Activated B cell treated with CpG ODN at 0.5 μM for 24 hours (primary cell): ENCODE data around the gene GET4. TPM values are rescaled to one million over a fixed set of nuclear protein-coding genes. Genes with fewer than 3 reads are reported as not detected.

Experiments
- ATAC-seq: fragments of 200-7000 bp; cut with Tn5 transposase; one replicate; pipeline ENCODE4 v1.10.0; 2021; ENCODE audit warnings: low read depth, mild to moderate bottlenecking, moderate library complexity
- CTCF ChIA-PET: fragments of 350-600 bp; sonication (Branson Sonifier 250); formaldehyde crosslinking; loops from one replicate; lab custom pipeline; 2021; ENCODE audit warnings: antibody characterized with exemption; lab: Charles Lee
- POLR2A ChIA-PET: fragments of 350-600 bp; sonication (Branson Sonifier 250); formaldehyde crosslinking; loops from one replicate; lab custom pipeline; 2021; ENCODE audit warnings: antibody characterized with exemption; lab: Charles Lee
- DNase-seq: peaks from one replicate; pipeline ENCODE4 v3.0.0; 2022
- H3K27ac Mint-ChIP-seq: one replicate; pipeline ENCODE4 v1.8.0; 2020; ENCODE audit warnings: mixed read lengths
- H3K27me3 Mint-ChIP-seq: one replicate; pipeline ENCODE4 v1.8.0; 2021; ENCODE audit warnings: mixed read lengths
- H3K36me3 Mint-ChIP-seq: one replicate; pipeline ENCODE4 v1.8.0; 2021; ENCODE audit warnings: low read depth, mixed read lengths
- H3K4me1 Mint-ChIP-seq: one replicate; pipeline ENCODE4 v1.8.0; 2021; ENCODE audit warnings: mixed read lengths
- H3K4me3 Mint-ChIP-seq: one replicate; pipeline ENCODE4 v1.8.0; 2020; ENCODE audit warnings: mild to moderate bottlenecking, mixed read lengths
- H3K9me3 Mint-ChIP-seq: one replicate; pipeline ENCODE4 v1.8.0; 2020; ENCODE audit warnings: mixed read lengths
- CTCF ChIP-seq: fragments of 200-600 bp; IDR thresholded peaks from one replicate; pipeline ENCODE4 v1.8.0; 2022; ENCODE audit warnings: antibody characterized with exemption, mild to moderate bottlenecking
- intact Hi-C: fragments of 100-400 bp; cut with micrococcal nuclease; formaldehyde crosslinking; loops from one replicate; pipeline ENCODE4 v1.15.1; 2024
- total RNA-seq: library from RNA; stranded (reverse); gene quantifications from 2 replicates; pipeline ENCODE4 v1.2.3, GENCODE V29; 2022

The GET4 gene
- total RNA-seq, 1 donor from 2014 or later, result 41.4 TPM

DNA sequence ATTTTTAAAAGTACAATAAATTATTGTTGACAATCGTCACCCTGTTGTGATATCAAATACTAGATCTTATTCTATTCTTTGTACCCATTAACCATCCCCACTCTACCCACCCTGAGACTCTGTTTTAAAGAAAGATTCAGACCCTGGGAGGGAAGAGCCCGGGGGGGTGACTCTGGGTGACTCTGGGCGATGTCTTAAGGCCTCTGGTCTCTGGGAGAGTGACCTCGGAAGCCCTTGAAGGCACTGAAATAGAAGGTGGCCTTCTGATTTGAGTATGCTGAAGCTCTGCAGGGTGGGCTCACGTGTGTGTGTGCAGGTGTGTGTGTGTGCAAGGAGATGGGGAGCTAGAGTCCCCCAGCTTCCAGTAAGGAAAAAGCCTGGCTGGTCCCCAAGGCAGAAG lies 68.4 kb downstream of the GET4 start:
- no peak overlapping the region for H3K27ac Mint-ChIP-seq
- POLR2A ChIA-PET, result no interaction called here
- CTCF ChIA-PET, result no interaction called here

GRCh38 chr7:945147-945555 lies 68.8 kb downstream of the GET4 start:
- Mint-ChIP-seq H3K4me3 (no peak overlapping the region), H3K9me3 (peaks cover 3% of the 10 kb centered on the region), H3K36me3 (no peaks in the 10 kb centered on the region), H3K4me1 (peaks cover 27% of the 10 kb centered on the region), H3K27me3 (peaks cover 6% of the 10 kb centered on the region), H3K27ac (no peak overlapping the region)
- ATAC-seq, result no peak
- ChIA-PET POLR2A (no interaction called here), CTCF (no interaction called here)
- intact Hi-C loops, result no loop called here
- TF ChIP-seq CTCF, result no peak
- DNase-seq, result no peak

More for the DNA sequence above, 68.4 kb downstream of the GET4 start:
- Mint-ChIP-seq H3K9me3 (peaks cover 3% of the 10 kb centered on the region), H3K4me1 (peaks cover 23% of the 10 kb centered on the region), H3K27me3 (peaks cover 6% of the 10 kb centered on the region), H3K36me3 (no peaks in the 10 kb centered on the region), H3K4me3 (no peak overlapping the region)
- no peak for TF ChIP-seq CTCF
- no peak for DNase-seq
- intact Hi-C loops, result no loop called here
- no peak for ATAC-seq

DNA sequence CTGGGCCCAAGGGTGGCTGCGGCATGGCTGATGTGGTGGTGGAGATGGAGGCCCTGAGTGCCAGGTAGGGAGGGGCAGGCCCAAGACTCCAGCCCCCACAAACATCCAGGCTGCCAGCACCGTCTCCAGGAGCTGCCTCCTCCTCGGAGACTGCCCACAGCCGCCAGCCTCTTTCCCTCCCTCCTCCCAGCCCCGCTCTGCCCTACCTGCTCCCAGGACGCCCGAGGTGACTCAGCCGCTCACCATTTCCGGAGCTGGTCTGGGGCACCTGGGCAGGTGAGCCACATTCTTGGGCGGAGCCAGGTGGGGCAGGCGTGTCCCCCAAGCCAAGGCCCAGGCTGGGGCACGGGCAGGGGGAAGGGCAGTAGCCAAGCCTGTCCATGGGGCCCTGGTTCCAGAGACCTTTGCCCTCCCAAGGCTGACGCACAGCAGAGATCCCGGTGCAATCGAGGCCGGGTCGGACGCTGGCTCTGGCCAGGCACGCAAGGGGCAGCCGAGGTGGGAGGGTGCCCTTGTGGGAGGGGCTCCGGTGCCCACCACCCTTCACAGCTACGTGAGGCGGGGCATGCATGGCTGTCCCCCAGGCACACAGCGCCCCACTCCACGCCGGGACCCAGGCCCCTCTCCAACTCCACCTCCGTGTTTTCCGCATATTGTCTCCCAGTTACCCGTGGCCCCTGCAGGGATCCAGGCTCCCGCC lies 69.4 kb downstream of the GET4 start:
- DNase-seq, result no peak
- no peak overlapping the region for H3K27ac Mint-ChIP-seq
- H3K36me3 Mint-ChIP-seq, result no peaks in the 10 kb centered on the region
- CTCF ChIA-PET, result no interaction called here
- no peak for TF ChIP-seq CTCF
- no peak overlapping the region for H3K4me3 Mint-ChIP-seq
- peaks cover 6% of the 10 kb centered on the region for H3K27me3 Mint-ChIP-seq
- ATAC-seq, result no peak
- POLR2A ChIA-PET, result no interaction called here
- H3K4me1 Mint-ChIP-seq, result peaks cover 27% of the 10 kb centered on the region
- intact Hi-C loops, result no loop called here
- H3K9me3 Mint-ChIP-seq, result peaks cover 3% of the 10 kb centered on the region

Other genes with a start within 250 kb of the GET4 start
- 23.5 and 25.9 TPM in 2 replicates for gene DNAAF5, start 149.9 kb upstream of the GET4 start, total RNA-seq
- gene PRKAR1B, start 149.3 kb upstream of the GET4 start, total RNA-seq, result 17.2 and 17.5 TPM in 2 replicates
- 101 and 119 TPM in 2 replicates for gene SUN1, start 44.1 kb upstream of the GET4 start, total RNA-seq
- gene ADAP1, start 78.1 kb downstream of the GET4 start, total RNA-seq, result 9.4 and 11.9 TPM in 2 replicates
- gene COX19, start 99.0 kb downstream of the GET4 start, total RNA-seq, result 21.2 and 24.5 TPM in 2 replicates
- gene CYP2W1, start 106.6 kb downstream of the GET4 start, total RNA-seq, result not detected in 2 replicates
- gene GPR146, start 168.0 kb downstream of the GET4 start, total RNA-seq, result 6.2 and 6.9 TPM in 2 replicates
- gene GPER1, start 211.6 kb downstream of the GET4 start, total RNA-seq, result 2.7 and 3.0 TPM in 2 replicates